K562 (cell line): ENCODE results near the gene WFIKKN1. TPM values are rescaled to one million over a fixed set of nuclear protein-coding genes. Genes with fewer than 3 reads are reported as not detected.

Experiments used
- ATAC-seq: fragments of 200-7000 bp; cut with Tn5 transposase; 3 replicates; pipeline ENCODE4 v1.9.1; 2020; ENCODE audit warnings: moderate library complexity
- BruUV-seq: library from RNA; stranded (reverse); fragments of 400-500 nt; replicated peaks from 2 replicates; lab custom pipeline; 2021; lab: Mats Ljungman, UMichigan
- CTCF ChIA-PET: fragments of 300-600 bp; formaldehyde crosslinking; extraction: SDS; loops from one replicate; lab custom pipeline; 2021; ENCODE audit warnings: low intra/inter-chr PET ratio; lab: Yijun Ruan, JAX
- POLR2A ChIA-PET: fragments of 300-600, 350-650 bp; sonication (Branson Sonifier 250); formaldehyde crosslinking; extraction: SDS; loops from one replicate; lab custom pipeline; 2021; ENCODE audit warnings: antibody characterized with exemption, inconsistent platforms; lab: Yijun Ruan, JAX
- DNase-seq, 4 experiments: peaks; one replicate each; pipeline versions ENCODE4 v3.0.0 to v3.0.0-alpha.2; 2011 to 2018; ENCODE audit warnings: low spot score in 3 of 4, mixed read lengths in 3 of 4; ENCODE audit errors: extremely low read depth in 1 of 4
- FAIRE-seq: peaks from 2 replicates; lab custom pipeline; 2011; peaks lifted over from hg19 to GRCh38; lab: Jason Lieb, UNC
- H2AFZ ChIP-seq: 2 replicates; pipeline ENCODE4 v1.6.0; 2011; ENCODE audit warnings: low read depth, low read length, control low read depth, inconsistent platforms
- H3K27ac ChIP-seq: fragments of 200-600 bp; 3 replicates; pipeline ENCODE4 v1.8.0; 2011; ENCODE audit warnings: low read depth, mild to moderate bottlenecking, control low read depth, inconsistent platforms, low read length, moderate library complexity, mixed read lengths; ENCODE audit errors: extremely low read depth
- H3K27me3 ChIP-seq, 2 experiments: fragments of 300-600 bp in 1 of 2; 2 replicates in 1 of 2; 3 replicates in 1 of 2; pipeline versions ENCODE4 v1.6.0 to v1.8.0; 2011; ENCODE audit warnings: inconsistent platforms in 2 of 2, low read length in 2 of 2, mild to moderate bottlenecking in 1 of 2, mixed read lengths in 1 of 2, moderate library complexity in 1 of 2; ENCODE audit not compliant: control insufficient read depth in 2 of 2, insufficient read depth in 2 of 2
- H3K36me3 ChIP-seq: fragments of 300-600 bp; 3 replicates; pipeline ENCODE4 v1.8.0; 2011; ENCODE audit warnings: mild to moderate bottlenecking, low read length, inconsistent platforms; ENCODE audit not compliant: control insufficient read depth, insufficient read depth
- H3K4me1 ChIP-seq, 2 experiments: fragments of 200-600 bp in 1 of 2; replicated peaks in 1 of 2; 2 replicates in 1 of 2; 3 replicates in 1 of 2; pipeline versions ENCODE4 v1.5.1 to v1.8.0; 2011; ENCODE audit warnings: inconsistent platforms in 2 of 2, low read length in 2 of 2, mild to moderate bottlenecking in 1 of 2, mixed read lengths in 1 of 2, moderate library complexity in 1 of 2; ENCODE audit not compliant: control insufficient read depth in 2 of 2, insufficient read depth in 2 of 2
- H3K4me2 ChIP-seq: 2 replicates; pipeline ENCODE4 v1.6.1; 2011; ENCODE audit warnings: low read length, control low read depth, inconsistent platforms, mixed read lengths; ENCODE audit not compliant: insufficient read depth
- H3K4me3 ChIP-seq: fragments of 200-600 bp; sonication (generic), shearing (Covaris generic); 2 replicates; pipeline ENCODE4 v1.5.1; 2016; ENCODE audit warnings: control low read depth, inconsistent platforms
- H3K79me2 ChIP-seq: fragments of 200-600 bp; 3 replicates; pipeline ENCODE4 v1.8.0; 2011; ENCODE audit warnings: low read length, inconsistent platforms; ENCODE audit not compliant: control insufficient read depth, insufficient read depth
- H3K9ac ChIP-seq, 2 experiments: 2 replicates each; pipeline versions ENCODE4 v1.6.0 to v1.6.1; 2011; ENCODE audit warnings: low read depth in 2 of 2, low read length in 2 of 2, control low read depth in 1 of 2, inconsistent platforms in 1 of 2, mild to moderate bottlenecking in 1 of 2, mixed read lengths in 1 of 2; ENCODE audit not compliant: insufficient read depth in 1 of 2
- H3K9me1 ChIP-seq: one replicate; pipeline ENCODE4 v1.6.0; 2011; ENCODE audit warnings: inconsistent platforms, mild to moderate bottlenecking, low read length, moderate library complexity; ENCODE audit not compliant: control insufficient read depth, insufficient read depth
- H3K9me3 ChIP-seq: replicated peaks from 2 replicates; pipeline ENCODE4 v1.5.1; 2011; ENCODE audit warnings: low read depth, low read length, inconsistent platforms; ENCODE audit not compliant: control insufficient read depth, insufficient read depth
- H4K20me1 ChIP-seq: replicated peaks from 2 replicates; pipeline ENCODE4 v1.6.1; 2011; ENCODE audit warnings: low read length, inconsistent platforms, mixed read lengths; ENCODE audit not compliant: control insufficient read depth, insufficient read depth
- CBX1 ChIP-seq: sonication (generic); IDR thresholded peaks from 2 replicates; pipeline ENCODE4 v1.6.1; 2016; ENCODE audit warnings: antibody characterized with exemption, low read depth, mild to moderate bottlenecking
- CHD1 ChIP-seq: fragments of 200-600 bp; sonication (generic); IDR thresholded peaks from one replicate; pipeline ENCODE4 v1.6.1; 2012; ENCODE audit warnings: mild to moderate bottlenecking, moderate library complexity, low read length, inconsistent platforms
- GTF2E2 ChIP-seq: fragments of 200-800 bp; sonication (Bioruptor generic); IDR thresholded peaks from 2 replicates; pipeline ENCODE4 v1.6.1; 2016; ENCODE audit warnings: missing genetic modification characterization, missing compliant biosample characterization
- KAT8 ChIP-seq: fragments of 450-650 bp; IDR thresholded peaks from 2 replicates; pipeline ENCODE4 v1.6.1; 2016; ENCODE audit warnings: low read depth, mild to moderate bottlenecking
- SMAD2 ChIP-seq: fragments of 150-350 bp; IDR thresholded peaks from 2 replicates; pipeline ENCODE4 v1.6.1; 2014; ENCODE audit warnings: low read depth, mild to moderate bottlenecking, low read length
- SREBF2 ChIP-seq: sonication (generic); formaldehyde crosslinking; IDR thresholded peaks from 2 replicates; pipeline ENCODE4 v1.4.0; 2020; ENCODE audit warnings: mild to moderate bottlenecking, missing genetic modification reagents
- TCF3 ChIP-seq: sonication (generic); formaldehyde crosslinking; IDR thresholded peaks from 2 replicates; pipeline ENCODE4 v1.4.0; 2020; ENCODE audit warnings: mild to moderate bottlenecking, missing genetic modification reagents
- TSC22D4 ChIP-seq: fragments of 450-650 bp; IDR thresholded peaks from 2 replicates; pipeline ENCODE4 v1.6.1; 2016; ENCODE audit warnings: missing genetic modification characterization, missing biosample characterization, control low read depth
- WGBS: fragments of 100-300 bp; shearing (Covaris generic); methylation state at CpG from one replicate; pipeline ENCODE4 v1.1.6; 2016; ENCODE audit warnings: low coverage, mixed read lengths; ENCODE audit not compliant: insufficient coverage; ENCODE audit errors: missing lambda C conversion rate; 5-methylcytosine and 5-hydroxymethylcytosine counted together
- in situ Hi-C: fragments of 300-500 bp; cut with MboI; formaldehyde crosslinking; loops from 4 replicates; pipeline ENCODE4 v1.15.0; 2018; ENCODE audit warnings: inconsistent platforms, mixed read lengths
- intact Hi-C: fragments of 100-400 bp; cut with micrococcal nuclease; formaldehyde crosslinking; loops from 2 replicates; pipeline ENCODE4 v1.14.2; 2022
- polyA plus RNA-seq, 8 experiments: library from polyadenylated mRNA; depleted of rRNA in 4 of 8; stranded (reverse) in 5 of 8; unstranded in 3 of 8; fragments of >200 nt; fragmentation: Nextera tagmentation in 2 of 8; fragmentation: Illumina TruSeq in 1 of 8; extraction: Ambion mirVana in 2 of 8; extraction: Trizol in 1 of 8; gene quantifications; 2 replicates each; pipeline versions ENCODE4 v1.2.1 to v1.2.3, GENCODE V29; 2011 to 2014; ENCODE audit warnings: inconsistent platforms in 1 of 8, missing spikeins in 1 of 8
- total RNA-seq, 7 experiments: library from RNA; depleted of rRNA in 6 of 7; stranded (reverse); fragments of >200 nt in 6 of 7; fragmentation: Illumina TruSeq in 2 of 7; extraction: Trizol in 2 of 7; gene quantifications; 2 replicates each; pipeline versions ENCODE4 v1.2.1 to v1.2.3, GENCODE V29; 2011 to 2021; ENCODE audit warnings: low replicate concordance in 1 of 7
- TF ChIP-seq, protein P1 (sequence below): fragments of 450-650 bp; formaldehyde crosslinking; conservative IDR thresholded peaks from 2 replicates; pipeline ENCODE4 v1.4.0; 2022; ENCODE audit warnings: mild to moderate bottlenecking, missing genetic modification characterization
- TF ChIP-seq, protein P2 (sequence below): fragments of 200-800 bp; sonication (Bioruptor generic); IDR thresholded peaks from 2 replicates; pipeline ENCODE4 v1.6.1; 2016; ENCODE audit warnings: missing genetic modification characterization, missing compliant biosample characterization
- TF ChIP-seq, protein P3 (sequence below): fragments of 200-800 bp; sonication (Bioruptor generic); IDR thresholded peaks from 2 replicates; pipeline ENCODE4 v1.6.1; 2017; ENCODE audit warnings: missing genetic modification characterization, missing compliant biosample characterization

The WFIKKN1 gene
- total and polyA plus RNA-seq, 9 of the 15 experiments (the other 6 are each of a cell fraction or from before 2014, with no cell fraction given) = 0.14 to 1.1 (median 0.50) TPM; not detected in 4

DNA sequence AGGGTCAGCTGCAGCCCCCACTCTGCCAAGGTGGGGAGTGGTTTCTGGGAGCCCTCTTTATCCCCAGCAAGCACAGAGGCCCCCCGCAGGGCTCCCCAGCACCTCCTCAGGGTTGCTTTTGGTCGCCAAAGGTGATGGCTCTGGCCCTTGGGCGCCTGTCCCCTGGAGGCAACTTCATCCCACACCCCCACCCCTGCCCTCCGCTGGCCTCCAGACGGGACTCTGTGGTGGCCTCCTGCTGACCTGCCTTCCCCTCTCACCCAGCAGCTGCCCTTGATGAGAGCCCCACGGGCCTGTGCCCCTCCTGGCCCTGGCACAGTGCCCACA is 29.3 kb downstream of the WFIKKN1 start:
- DNase-seq (no peak), ATAC-seq (no peak), FAIRE-seq (no peak)
- Histone ChIP-seq H3K4me1 (peaks cover 2 to 92% of the 10 kb centered on the region in 2 experiments; a peak in 4 of 5 replicates), H3K27me3 (no peaks in the 10 kb centered on the region), H2AFZ (peak overlapping the region; percentile 89; the same call in 1 of the 2 replicates), H3K9me1 (no peaks in the 10 kb centered on the region), H3K9ac (peak overlapping the region in 1 of 2 experiments; percentile 53; a peak in 3 of 4 replicates), H3K9me3 (no peaks in the 10 kb centered on the region), H3K4me3 (peak overlapping the region; percentile 18; the same call in 1 of the 2 replicates), H4K20me1 (no peaks in the 10 kb centered on the region), H3K4me2 (peak overlapping the region; percentile 66), H3K27ac (no peak overlapping the region), H3K79me2 (no peaks in the 10 kb centered on the region; the same call in 2 of the 3 replicates), H3K36me3 (no peaks in the 10 kb centered on the region)
- in situ Hi-C loops = no loop called here
- 38% methylated on average over 6 of the region's 6 CpGs for WGBS
- intact Hi-C loops = loop anchor here (2.0 to 10.0 kb wide), 2 partner anchors 71 to 265 kb away; partner anchors contain the start of gene NME4
- no TSS peak for BruUV-seq
- CTCF ChIA-PET = interaction anchor here (1.9 kb wide), 1 partner anchor 81 kb away, joined by 8 read pairs; no protein-coding TSS in a partner anchor
- POLR2A ChIA-PET = interaction anchor here (0.6 to 1.4 kb wide), 4 partner anchors 9 to 81 kb away, joined by 3 to 6 read pairs (median 4); no protein-coding TSS in a partner anchor
- TF ChIP-seq SMAD2 (no peak), TCF3 (no peak), CBX1 (no peak), SREBF2 (no peak), CHD1 (no peak), KAT8 (no peak), GTF2E2 (tag) (no peak), TSC22D4 (tag) (no peak)
- TF ChIP-seq, protein P1, sequence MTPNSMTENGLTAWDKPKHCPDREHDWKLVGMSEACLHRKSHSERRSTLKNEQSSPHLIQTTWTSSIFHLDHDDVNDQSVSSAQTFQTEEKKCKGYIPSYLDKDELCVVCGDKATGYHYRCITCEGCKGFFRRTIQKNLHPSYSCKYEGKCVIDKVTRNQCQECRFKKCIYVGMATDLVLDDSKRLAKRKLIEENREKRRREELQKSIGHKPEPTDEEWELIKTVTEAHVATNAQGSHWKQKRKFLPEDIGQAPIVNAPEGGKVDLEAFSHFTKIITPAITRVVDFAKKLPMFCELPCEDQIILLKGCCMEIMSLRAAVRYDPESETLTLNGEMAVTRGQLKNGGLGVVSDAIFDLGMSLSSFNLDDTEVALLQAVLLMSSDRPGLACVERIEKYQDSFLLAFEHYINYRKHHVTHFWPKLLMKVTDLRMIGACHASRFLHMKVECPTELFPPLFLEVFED (CRISPR knock-in tag) = no peak
- TF ChIP-seq, protein P2, sequence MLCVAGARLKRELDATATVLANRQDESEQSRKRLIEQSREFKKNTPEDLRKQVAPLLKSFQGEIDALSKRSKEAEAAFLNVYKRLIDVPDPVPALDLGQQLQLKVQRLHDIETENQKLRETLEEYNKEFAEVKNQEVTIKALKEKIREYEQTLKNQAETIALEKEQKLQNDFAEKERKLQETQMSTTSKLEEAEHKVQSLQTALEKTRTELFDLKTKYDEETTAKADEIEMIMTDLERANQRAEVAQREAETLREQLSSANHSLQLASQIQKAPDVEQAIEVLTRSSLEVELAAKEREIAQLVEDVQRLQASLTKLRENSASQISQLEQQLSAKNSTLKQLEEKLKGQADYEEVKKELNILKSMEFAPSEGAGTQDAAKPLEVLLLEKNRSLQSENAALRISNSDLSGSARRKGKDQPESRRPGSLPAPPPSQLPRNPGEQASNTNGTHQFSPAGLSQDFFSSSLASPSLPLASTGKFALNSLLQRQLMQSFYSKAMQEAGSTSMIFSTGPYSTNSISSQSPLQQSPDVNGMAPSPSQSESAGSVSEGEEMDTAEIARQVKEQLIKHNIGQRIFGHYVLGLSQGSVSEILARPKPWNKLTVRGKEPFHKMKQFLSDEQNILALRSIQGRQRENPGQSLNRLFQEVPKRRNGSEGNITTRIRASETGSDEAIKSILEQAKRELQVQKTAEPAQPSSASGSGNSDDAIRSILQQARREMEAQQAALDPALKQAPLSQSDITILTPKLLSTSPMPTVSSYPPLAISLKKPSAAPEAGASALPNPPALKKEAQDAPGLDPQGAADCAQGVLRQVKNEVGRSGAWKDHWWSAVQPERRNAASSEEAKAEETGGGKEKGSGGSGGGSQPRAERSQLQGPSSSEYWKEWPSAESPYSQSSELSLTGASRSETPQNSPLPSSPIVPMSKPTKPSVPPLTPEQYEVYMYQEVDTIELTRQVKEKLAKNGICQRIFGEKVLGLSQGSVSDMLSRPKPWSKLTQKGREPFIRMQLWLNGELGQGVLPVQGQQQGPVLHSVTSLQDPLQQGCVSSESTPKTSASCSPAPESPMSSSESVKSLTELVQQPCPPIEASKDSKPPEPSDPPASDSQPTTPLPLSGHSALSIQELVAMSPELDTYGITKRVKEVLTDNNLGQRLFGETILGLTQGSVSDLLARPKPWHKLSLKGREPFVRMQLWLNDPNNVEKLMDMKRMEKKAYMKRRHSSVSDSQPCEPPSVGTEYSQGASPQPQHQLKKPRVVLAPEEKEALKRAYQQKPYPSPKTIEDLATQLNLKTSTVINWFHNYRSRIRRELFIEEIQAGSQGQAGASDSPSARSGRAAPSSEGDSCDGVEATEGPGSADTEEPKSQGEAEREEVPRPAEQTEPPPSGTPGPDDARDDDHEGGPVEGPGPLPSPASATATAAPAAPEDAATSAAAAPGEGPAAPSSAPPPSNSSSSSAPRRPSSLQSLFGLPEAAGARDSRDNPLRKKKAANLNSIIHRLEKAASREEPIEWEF (CRISPR knock-in tag) = no peak
- TF ChIP-seq, protein P3, sequence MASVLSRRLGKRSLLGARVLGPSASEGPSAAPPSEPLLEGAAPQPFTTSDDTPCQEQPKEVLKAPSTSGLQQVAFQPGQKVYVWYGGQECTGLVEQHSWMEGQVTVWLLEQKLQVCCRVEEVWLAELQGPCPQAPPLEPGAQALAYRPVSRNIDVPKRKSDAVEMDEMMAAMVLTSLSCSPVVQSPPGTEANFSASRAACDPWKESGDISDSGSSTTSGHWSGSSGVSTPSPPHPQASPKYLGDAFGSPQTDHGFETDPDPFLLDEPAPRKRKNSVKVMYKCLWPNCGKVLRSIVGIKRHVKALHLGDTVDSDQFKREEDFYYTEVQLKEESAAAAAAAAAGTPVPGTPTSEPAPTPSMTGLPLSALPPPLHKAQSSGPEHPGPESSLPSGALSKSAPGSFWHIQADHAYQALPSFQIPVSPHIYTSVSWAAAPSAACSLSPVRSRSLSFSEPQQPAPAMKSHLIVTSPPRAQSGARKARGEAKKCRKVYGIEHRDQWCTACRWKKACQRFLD (CRISPR knock-in tag) = no peak
